Globus pallidus (tissue), 1 donor: ENCODE measurements around the gene ZSCAN16.
"Not testable (repeated sequence)": the region's sequence is repeated elsewhere in the genome, so short reads cannot be mapped to it uniquely, and the experiment has no call there.

Experiments used
- DNase-seq: peaks from one replicate; pipeline ENCODE4 v3.0.0-alpha.2; 2015; ENCODE audit warnings: low spot score

The ZSCAN16 gene

GRCh38 chr6:28124350-28124970 is at the start of gene ZSCAN16:
Gene ZSCAN16, plus strand, starts transcription at chr6:28124609. Its CDS starts 835 bp downstream, at chr6:28125444.
- DNase-seq = peak; percentile 80

- DNase-seq = no peak
These were observed 46.4 kb upstream of the ZSCAN16 start for GRCh38 chr6:28078050-28078449.

GRCh38 chr6:28078836-28079235 is 45.6 kb upstream of the ZSCAN16 start:
- DNase-seq = no peak

- DNase-seq = not testable (repeated sequence)
These were observed 44.1 kb upstream of the ZSCAN16 start, which contains the start of gene ZNF165 for GRCh38 chr6:28080381-28080630. Gene ZNF165, plus strand, starts transcription at chr6:28080568. Its CDS starts 4,913 bp downstream, at chr6:28085481.

DNA sequence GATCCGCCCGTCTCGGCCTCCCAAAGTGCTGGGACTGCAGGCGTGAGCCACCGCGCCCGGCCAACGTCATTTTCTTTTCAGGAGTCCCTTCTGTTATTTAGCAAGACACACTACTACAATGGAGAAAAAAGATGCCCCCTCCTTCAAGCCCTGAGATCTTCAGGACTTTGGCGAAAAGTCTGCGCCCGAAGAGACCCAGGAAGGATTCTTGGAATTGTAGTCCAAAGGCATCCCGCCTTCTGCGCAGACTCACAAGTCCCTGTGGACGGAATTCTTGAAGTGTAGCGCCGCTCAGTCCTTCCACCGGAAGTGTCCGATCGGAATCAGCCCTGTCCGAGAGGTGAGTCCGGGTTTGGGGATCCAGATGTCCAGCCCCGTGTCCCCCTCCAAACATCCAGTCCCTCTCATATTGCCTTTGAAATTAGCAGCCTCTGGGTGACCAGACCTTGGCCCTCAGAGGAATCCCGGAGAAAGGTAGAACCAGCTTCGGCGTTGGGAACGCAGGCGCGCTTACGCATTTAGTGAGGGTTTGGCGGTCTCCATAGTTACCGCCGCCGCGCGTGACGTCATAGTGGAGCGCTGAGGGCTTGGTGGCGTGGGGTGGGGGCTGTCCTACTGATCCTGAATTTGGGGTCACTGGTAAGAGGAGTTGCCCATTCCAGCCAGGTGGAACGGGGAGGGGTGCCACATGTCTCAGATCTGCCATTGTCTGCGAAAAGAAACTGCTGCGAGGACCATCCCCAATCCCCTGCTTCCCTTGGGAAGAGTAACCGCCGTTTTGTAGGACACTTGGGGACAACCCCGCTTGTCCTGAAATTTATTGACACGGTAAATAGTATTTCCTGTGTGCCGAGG is 43.6 kb upstream of the ZSCAN16 start:
- peak; percentile 93 for DNase-seq

DNA sequence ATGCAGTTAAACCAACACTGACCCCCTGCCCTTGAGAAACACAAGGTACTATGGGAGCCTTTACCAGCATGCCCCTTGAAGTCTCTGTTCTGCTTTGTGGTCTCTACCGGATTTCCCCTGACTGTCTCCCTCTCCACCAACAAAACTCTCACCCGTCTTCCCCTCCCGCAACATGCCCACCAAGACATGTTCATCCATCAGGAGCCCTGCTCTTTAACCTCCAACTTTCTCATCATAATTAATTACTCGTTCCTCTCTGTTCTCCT is 43.0 kb upstream of the ZSCAN16 start:
- no peak for DNase-seq

- DNase-seq = no peak
These were observed 41.5 kb upstream of the ZSCAN16 start for GRCh38 chr6:28082939-28083338.

DNA sequence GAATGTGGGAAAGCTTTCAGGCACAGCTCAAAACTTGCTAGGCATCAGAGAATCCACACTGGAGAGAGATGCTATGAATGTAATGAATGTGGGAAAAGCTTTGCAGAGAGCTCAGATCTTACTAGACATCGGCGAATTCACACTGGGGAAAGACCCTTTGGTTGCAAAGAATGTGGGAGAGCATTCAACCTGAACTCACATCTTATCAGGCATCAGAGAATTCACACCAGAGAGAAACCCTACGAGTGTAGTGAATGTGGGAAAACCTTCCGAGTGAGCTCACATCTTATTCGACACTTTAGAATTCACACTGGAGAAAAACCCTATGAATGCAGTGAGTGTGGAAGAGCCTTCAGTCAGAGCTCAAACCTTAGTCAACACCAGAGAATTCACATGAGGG is 35.4 kb upstream of the ZSCAN16 start:
- DNase-seq = no peak

DNA sequence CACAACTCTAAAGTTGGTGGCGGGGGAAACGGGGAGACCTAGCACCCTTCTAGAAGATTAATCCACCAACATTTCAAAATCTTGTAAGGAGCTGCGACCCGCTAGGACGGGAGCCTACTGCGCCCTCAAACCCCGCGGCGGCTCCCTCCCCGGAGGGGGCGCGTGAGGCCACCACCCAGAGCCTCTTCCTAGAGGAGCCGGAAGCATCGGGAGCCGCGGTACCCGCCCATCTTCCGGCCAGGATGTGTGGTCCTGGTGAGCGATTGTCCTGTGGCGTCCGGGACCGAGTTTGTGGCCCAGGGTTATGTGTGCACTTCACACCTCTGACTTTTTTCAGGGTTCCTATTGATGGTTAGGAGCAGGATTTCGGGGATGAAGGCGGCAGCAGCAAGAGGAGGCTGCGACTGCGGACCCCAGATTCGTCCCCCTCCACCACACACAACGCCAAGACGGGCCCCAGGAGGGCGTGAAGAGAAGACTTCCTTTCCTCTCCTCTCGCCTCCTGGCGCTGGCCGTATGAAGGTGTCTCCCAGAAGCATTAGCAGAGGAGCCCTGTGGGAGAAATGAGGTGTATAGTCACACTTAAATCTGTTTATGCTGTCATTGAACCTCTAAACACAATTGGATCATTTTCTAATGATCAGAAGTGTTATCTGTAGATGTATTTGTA is 33.4 kb upstream of the ZSCAN16 start:
- peak; percentile 18 for DNase-seq

GRCh38 chr6:28102222-28102621 is 22.2 kb upstream of the ZSCAN16 start:
- DNase-seq = not testable (repeated sequence)

- not testable (repeated sequence) for DNase-seq
These were observed 21.7 kb upstream of the ZSCAN16 start for GRCh38 chr6:28102699-28103098.

GRCh38 chr6:28104392-28105244 is 19.8 kb upstream of the ZSCAN16 start:
- peak; percentile 85 for DNase-seq

- DNase-seq = peak; percentile 24
These were observed 19.2 kb upstream of the ZSCAN16 start for GRCh38 chr6:28105245-28105639.

DNA sequence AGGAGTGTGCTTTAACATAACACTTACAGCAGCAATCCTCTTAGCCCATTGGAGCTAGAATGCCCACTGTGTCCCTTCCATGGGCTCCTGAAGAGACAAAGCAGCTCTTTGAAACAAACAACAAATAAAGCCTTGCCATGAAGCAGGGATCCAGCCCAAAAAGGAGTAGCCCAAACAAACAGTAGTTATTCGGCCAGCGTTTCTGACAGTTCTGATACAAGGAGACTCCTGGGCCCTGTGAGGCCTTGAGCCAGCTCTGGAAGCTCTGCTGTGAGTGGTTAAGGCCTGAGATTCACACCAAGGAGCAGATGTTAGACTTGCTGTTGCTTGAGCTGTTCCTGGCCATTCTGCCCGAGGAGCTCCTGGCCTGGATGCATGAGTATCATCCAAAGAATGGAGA is 16.9 kb upstream of the ZSCAN16 start:
- DNase-seq = peak; percentile 80

DNA sequence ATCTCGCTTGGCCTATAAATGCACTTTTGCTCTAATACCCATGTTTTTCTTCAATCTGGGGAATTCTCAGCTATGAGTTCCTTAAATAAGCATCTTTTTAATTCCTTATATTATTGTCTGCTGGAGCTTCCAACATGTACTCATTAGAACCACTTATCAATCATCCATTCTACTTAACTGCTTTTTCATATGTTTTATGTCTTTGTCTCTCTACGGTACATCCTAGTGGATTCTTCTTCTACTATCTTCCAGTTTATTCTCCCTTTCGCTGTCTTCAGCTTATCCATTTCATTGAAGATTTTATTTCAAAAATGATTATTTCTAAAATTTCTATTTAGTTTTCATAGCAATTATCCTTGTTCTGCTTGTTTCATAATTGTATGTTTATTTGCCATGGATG is 12.4 kb upstream of the ZSCAN16 start:
- no peak for DNase-seq

GRCh38 chr6:28115799-28116198 is 8.6 kb upstream of the ZSCAN16 start:
- DNase-seq = no peak

DNA sequence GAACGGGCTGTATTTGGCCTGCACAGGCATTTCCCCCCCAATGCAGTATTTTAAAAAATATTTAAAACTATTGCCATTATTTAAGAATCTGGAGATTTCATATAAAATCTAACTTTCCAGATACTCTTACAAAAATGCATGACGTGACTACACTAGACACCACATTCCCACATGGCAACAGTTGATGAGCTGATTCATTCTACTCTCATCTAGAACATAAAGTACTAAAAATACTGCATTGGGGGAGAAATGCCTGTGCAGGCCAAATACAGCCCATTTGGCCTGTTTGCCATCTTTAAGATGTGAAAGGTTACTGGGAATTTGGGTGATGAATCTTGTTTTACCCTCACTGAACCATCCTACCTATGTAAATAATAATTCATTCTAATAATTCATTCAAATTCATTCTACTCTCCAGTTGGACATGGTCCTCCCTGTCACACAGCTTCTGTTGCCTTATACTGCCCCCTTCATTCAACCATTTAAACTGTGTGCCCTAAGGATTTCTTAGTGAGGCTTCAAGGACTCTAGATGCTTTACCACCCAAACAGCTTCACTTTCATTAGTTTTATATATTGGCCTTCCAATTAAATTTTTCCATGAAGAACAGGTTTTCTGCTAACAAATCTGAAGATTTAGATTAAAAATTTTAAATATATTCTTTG is 6.9 kb upstream of the ZSCAN16 start:
- no peak for DNase-seq

DNA sequence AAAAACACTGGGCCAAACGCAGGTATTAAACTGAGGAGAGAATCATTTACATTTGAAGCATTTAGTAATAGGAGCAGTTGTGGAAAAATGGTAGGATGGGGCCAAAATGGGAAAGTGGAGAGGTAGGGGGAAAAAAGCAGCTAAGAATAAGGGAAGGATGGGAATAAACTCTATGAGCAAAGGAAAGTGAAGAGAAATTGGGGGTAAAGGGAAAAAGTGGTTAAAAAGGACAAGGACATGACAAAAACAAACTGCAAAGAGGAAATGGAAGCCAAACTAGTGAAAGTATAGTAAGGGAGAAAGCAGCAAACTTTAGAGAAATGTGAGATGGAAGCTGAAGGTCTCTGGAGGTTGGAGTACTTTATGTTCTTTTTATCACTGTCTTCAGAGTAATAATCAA is 6.2 kb upstream of the ZSCAN16 start:
- DNase-seq = no peak

DNA sequence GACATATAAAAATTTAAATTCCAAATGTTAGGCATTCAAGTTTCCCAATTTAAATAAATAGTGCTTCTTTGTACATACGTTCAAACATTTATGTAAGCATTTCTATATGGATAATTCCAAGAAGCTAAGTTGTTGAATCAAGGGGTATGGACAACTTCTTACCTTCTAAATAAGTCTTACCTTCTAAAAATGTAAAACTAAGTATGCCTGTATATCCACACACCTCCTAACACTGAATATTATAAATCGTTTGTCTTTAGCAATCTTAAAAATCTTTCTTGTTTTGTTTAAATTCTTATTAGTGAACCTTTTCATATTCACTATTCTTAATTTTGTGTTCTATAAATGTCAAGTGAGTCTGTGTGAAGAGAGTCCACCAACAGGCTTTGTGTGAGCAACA is 2.5 kb upstream of the ZSCAN16 start:
- DNase-seq = no peak

GRCh38 chr6:28122283-28122682 is 2.1 kb upstream of the ZSCAN16 start:
- DNase-seq = not testable (repeated sequence)

DNA sequence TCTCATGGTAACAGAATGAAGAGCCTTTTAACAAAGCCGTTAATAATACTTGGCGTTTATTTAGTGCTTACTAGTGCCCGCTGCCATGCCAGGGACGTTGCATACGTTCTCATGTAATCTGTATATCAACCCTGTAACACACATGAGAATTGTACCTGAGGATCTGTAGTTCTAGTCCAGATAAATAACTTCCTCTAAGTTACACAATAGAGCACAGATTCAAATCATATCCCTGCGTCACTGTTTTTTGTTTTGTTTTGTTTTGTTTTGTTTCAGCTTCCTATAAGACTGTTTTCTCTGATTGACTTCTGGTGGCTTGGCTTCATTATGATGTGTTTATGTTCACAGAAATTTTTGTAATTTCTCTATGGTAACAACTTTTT is 553 bp downstream of the ZSCAN16 start:
- no peak for DNase-seq

GRCh38 chr6:28125401-28125800 is 992 bp downstream of the ZSCAN16 start:
- DNase-seq = no peak
